Pons (tissue), 1 donor: ENCODE data around the gene WNK2.
"Not testable (repeated sequence)": the region's sequence is repeated elsewhere in the genome, so short reads cannot be mapped to it uniquely, and the experiment has no call there.

Experiments used
- DNase-seq: peaks from one replicate; pipeline ENCODE4 v3.0.0-alpha.2; 2016; ENCODE audit warnings: low spot score

WNK2 gene

GRCh38 chr9:93336720-93337119 lies 152.8 kb downstream of the WNK2 start:
- no peak for DNase-seq

GRCh38 chr9:93338196-93338595 lies 154.3 kb downstream of the WNK2 start:
- DNase-seq = not testable (repeated sequence)

GRCh38 chr9:93340091-93340490 lies 156.2 kb downstream of the WNK2 start:
- DNase-seq = no peak

GRCh38 chr9:93341820-93342219 lies 157.9 kb downstream of the WNK2 start:
- DNase-seq = not testable (repeated sequence)

- DNase-seq = not testable (repeated sequence)
Observed at GRCh38 chr9:93342428-93342827, 158.5 kb downstream of the WNK2 start.

GRCh38 chr9:93343663-93344062 lies 159.7 kb downstream of the WNK2 start:
- DNase-seq = no peak

GRCh38 chr9:93345643-93346230 lies 161.8 kb downstream of the WNK2 start:
- DNase-seq = no peak

- no peak for DNase-seq
Observed at GRCh38 chr9:93346231-93347112, 162.5 kb downstream of the WNK2 start.

- DNase-seq = not testable (repeated sequence)
Observed at GRCh38 chr9:93347371-93347975, 163.5 kb downstream of the WNK2 start.

GRCh38 chr9:93353413-93354310 lies 169.7 kb downstream of the WNK2 start:
- not testable (repeated sequence) for DNase-seq

GRCh38 chr9:93354451-93354850 lies 170.5 kb downstream of the WNK2 start:
- DNase-seq = no peak

- DNase-seq = no peak
Observed at GRCh38 chr9:93355827-93356226, 171.9 kb downstream of the WNK2 start.

GRCh38 chr9:93357649-93358048 lies 173.7 kb downstream of the WNK2 start:
- no peak for DNase-seq

- DNase-seq = not testable (repeated sequence)
Observed at GRCh38 chr9:93359907-93360306, 176.0 kb downstream of the WNK2 start.

- DNase-seq = no peak
Observed at GRCh38 chr9:93361995-93362394, 178.1 kb downstream of the WNK2 start.

- DNase-seq = no peak
Observed at GRCh38 chr9:93364734-93365426, 180.9 kb downstream of the WNK2 start.

GRCh38 chr9:93365427-93366118 lies 181.6 kb downstream of the WNK2 start:
- no peak for DNase-seq

- DNase-seq = no peak
Observed at GRCh38 chr9:93366119-93366447, 182.1 kb downstream of the WNK2 start.

- not testable (repeated sequence) for DNase-seq
Observed at GRCh38 chr9:93366486-93366885, 182.5 kb downstream of the WNK2 start.

- no peak for DNase-seq
Observed at GRCh38 chr9:93368437-93368836, 184.5 kb downstream of the WNK2 start.

- no peak for DNase-seq
Observed at GRCh38 chr9:93369686-93370085, 185.7 kb downstream of the WNK2 start.
